ENCODE data around the gene WDFY4.

The WDFY4 gene

GRCh38 chr10:48729222-48729621 lies 44.5 kb downstream of the WDFY4 start:
- no peaks in the 10 kb centered on the region for H3K79me1 ChIP-seq (ENCODE audit: low read depth, low read length)
- no peak overlapping the region for H2AFZ ChIP-seq (ENCODE audit: low read length)
- H3K23ac ChIP-seq (ENCODE audit: low read depth, low read length, poor library complexity) = no peak overlapping the region
- H3K9me3 ChIP-seq (replicated peaks in 1 of 2; ENCODE audit: control insufficient read depth in 2 of 2, insufficient read depth in 1 of 2, low read depth in 1 of 2, low read length in 2 of 2) = no peaks in the 10 kb centered on the region
- no peaks in the 10 kb centered on the region for H3K36me3 ChIP-seq (replicated peaks in 1 of 2; ENCODE audit: control insufficient read depth in 2 of 2, insufficient read depth in 2 of 2, low read length in 2 of 2)
- no peak overlapping the region for H3K4me2 ChIP-seq (ENCODE audit: insufficient read depth, low read length, poor library complexity, severe bottlenecking)
- no peak overlapping the region for H4K8ac ChIP-seq (ENCODE audit: low read depth, low read length)
- H4K91ac ChIP-seq (ENCODE audit: low read depth, low read length, poor library complexity) = no peak overlapping the region
- H3K27ac ChIP-seq (replicated peaks; ENCODE audit: low read length) = no peak overlapping the region
- H3K14ac ChIP-seq (ENCODE audit: low read length) = no peak overlapping the region
- H2BK12ac ChIP-seq (ENCODE audit: low read length) = no peak overlapping the region
- H3K18ac ChIP-seq (ENCODE audit: low read length) = no peak overlapping the region
- no peaks in the 10 kb centered on the region for H3K27me3 ChIP-seq (ENCODE audit: control insufficient read depth in 3 of 3, insufficient read depth in 3 of 3, low read depth in 1 of 3, low read length in 3 of 3)
- H3K9ac ChIP-seq (ENCODE audit: low read depth, low read length, poor library complexity) = no peak overlapping the region
- no peak for DNase-seq (ENCODE audit: low spot score)
- WGBS, 2 donors (ENCODE audit: extremely low coverage in 2 of 2, insufficient read length in 2 of 2, insufficient replicate concordance in 1 of 2) = no CpG with 5 or more reads among the region's 5 CpGs
- H2BK5ac ChIP-seq (ENCODE audit: low read length) = no peak overlapping the region
- H2AK5ac ChIP-seq (ENCODE audit: low read depth, low read length) = no peak overlapping the region
- H3K4ac ChIP-seq (ENCODE audit: low read length) = no peak overlapping the region
- H3K4me3 ChIP-seq (ENCODE audit: low read length in 2 of 2) = no peak overlapping the region
- no peak overlapping the region for H2BK120ac ChIP-seq (ENCODE audit: low read depth, low read length)
- H3K4me1 ChIP-seq (ENCODE audit: control insufficient read depth in 2 of 2, insufficient read depth in 1 of 2, low read depth in 1 of 2, low read length in 2 of 2) = no peaks in the 10 kb centered on the region
- no peak overlapping the region for H2BK15ac ChIP-seq (ENCODE audit: low read length)

- H2BK15ac ChIP-seq (ENCODE audit: low read length) = no peak overlapping the region
- no peak overlapping the region for H2BK5ac ChIP-seq (ENCODE audit: low read length)
- no peaks in the 10 kb centered on the region for H3K36me3 ChIP-seq (replicated peaks in 1 of 2; ENCODE audit: control insufficient read depth in 2 of 2, insufficient read depth in 2 of 2, low read length in 2 of 2)
- H3K23ac ChIP-seq (ENCODE audit: low read depth, low read length, poor library complexity) = no peak overlapping the region
- no peaks in the 10 kb centered on the region for H3K27me3 ChIP-seq (ENCODE audit: control insufficient read depth in 3 of 3, insufficient read depth in 3 of 3, low read depth in 1 of 3, low read length in 3 of 3)
- no peaks in the 10 kb centered on the region for H3K4me1 ChIP-seq (ENCODE audit: control insufficient read depth in 2 of 2, insufficient read depth in 1 of 2, low read depth in 1 of 2, low read length in 2 of 2)
- H3K9me3 ChIP-seq (replicated peaks in 1 of 2; ENCODE audit: control insufficient read depth in 2 of 2, insufficient read depth in 1 of 2, low read depth in 1 of 2, low read length in 2 of 2) = no peaks in the 10 kb centered on the region
- no peak overlapping the region for H4K91ac ChIP-seq (ENCODE audit: low read depth, low read length, poor library complexity)
- H3K9ac ChIP-seq (ENCODE audit: low read depth, low read length, poor library complexity) = no peak overlapping the region
- H2BK12ac ChIP-seq (ENCODE audit: low read length) = no peak overlapping the region
- H3K4me2 ChIP-seq (ENCODE audit: insufficient read depth, low read length, poor library complexity, severe bottlenecking) = no peak overlapping the region
- no peak for DNase-seq (ENCODE audit: low spot score)
- no peak overlapping the region for H2AK5ac ChIP-seq (ENCODE audit: low read depth, low read length)
- no peak overlapping the region for H4K8ac ChIP-seq (ENCODE audit: low read depth, low read length)
- H3K4ac ChIP-seq (ENCODE audit: low read length) = no peak overlapping the region
- no peak overlapping the region for H3K18ac ChIP-seq (ENCODE audit: low read length)
- H3K79me1 ChIP-seq (ENCODE audit: low read depth, low read length) = no peaks in the 10 kb centered on the region
- no CpG with 5 or more reads among the region's 3 CpGs for WGBS, 2 donors (ENCODE audit: extremely low coverage in 2 of 2, insufficient read length in 2 of 2, insufficient replicate concordance in 1 of 2)
- no peak overlapping the region for H2BK120ac ChIP-seq (ENCODE audit: low read depth, low read length)
- H3K4me3 ChIP-seq (ENCODE audit: low read length in 2 of 2) = no peak overlapping the region
- H2AFZ ChIP-seq (ENCODE audit: low read length) = no peak overlapping the region
- H3K14ac ChIP-seq (ENCODE audit: low read length) = no peak overlapping the region
- no peak overlapping the region for H3K27ac ChIP-seq (replicated peaks; ENCODE audit: low read length)
Observed at GRCh38 chr10:48729941-48730457, 45.3 kb downstream of the WDFY4 start.

DNA sequence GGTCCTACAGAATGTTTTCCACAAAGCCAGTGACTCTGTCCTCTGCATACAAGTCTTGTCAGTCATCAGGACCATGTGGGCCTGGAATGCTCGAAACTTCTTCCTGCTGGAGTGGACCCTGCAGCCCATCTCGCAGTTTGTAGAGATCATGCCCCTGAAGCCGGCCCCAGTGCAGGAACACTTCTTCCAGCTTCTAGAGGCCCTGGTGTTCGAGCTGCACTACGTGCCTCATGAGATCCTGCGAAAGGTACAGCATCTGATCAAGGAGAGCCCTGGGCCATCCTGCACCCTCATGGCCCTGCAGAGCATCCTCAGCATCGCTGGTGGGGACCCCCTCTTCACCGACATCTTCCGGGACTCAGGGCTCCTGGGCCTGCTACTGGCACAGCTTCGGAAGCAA lies 46.5 kb downstream of the WDFY4 start:
- no peak for DNase-seq (ENCODE audit: low spot score)
- Histone ChIP-seq H3K23ac (ENCODE audit: low read depth, low read length, poor library complexity) (no peak overlapping the region), H3K9ac (ENCODE audit: low read depth, low read length, poor library complexity) (no peak overlapping the region), H2BK120ac (ENCODE audit: low read depth, low read length) (no peak overlapping the region), H3K18ac (ENCODE audit: low read length) (no peak overlapping the region), H3K4me1 (ENCODE audit: control insufficient read depth in 2 of 2, insufficient read depth in 1 of 2, low read depth in 1 of 2, low read length in 2 of 2) (no peaks in the 10 kb centered on the region), H2AK5ac (ENCODE audit: low read depth, low read length) (no peak overlapping the region), H2AFZ (ENCODE audit: low read length) (no peak overlapping the region), H4K91ac (ENCODE audit: low read depth, low read length, poor library complexity) (no peak overlapping the region), H2BK12ac (ENCODE audit: low read length) (no peak overlapping the region), H2BK5ac (ENCODE audit: low read length) (no peak overlapping the region), H3K9me3 (replicated peaks in 1 of 2; ENCODE audit: control insufficient read depth in 2 of 2, insufficient read depth in 1 of 2, low read depth in 1 of 2, low read length in 2 of 2) (peaks cover 0 to 2% of the 10 kb centered on the region in 2 donors), H3K27ac (replicated peaks; ENCODE audit: low read length) (no peak overlapping the region), H3K4me3 (ENCODE audit: low read length in 2 of 2) (no peak overlapping the region), H3K14ac (ENCODE audit: low read length) (no peak overlapping the region), H3K79me1 (ENCODE audit: low read depth, low read length) (peaks cover 2% of the 10 kb centered on the region), H2BK15ac (ENCODE audit: low read length) (no peak overlapping the region), H3K27me3 (ENCODE audit: control insufficient read depth in 3 of 3, insufficient read depth in 3 of 3, low read depth in 1 of 3, low read length in 3 of 3) (no peaks in the 10 kb centered on the region), H3K4ac (ENCODE audit: low read length) (no peak overlapping the region), H3K4me2 (ENCODE audit: insufficient read depth, low read length, poor library complexity, severe bottlenecking) (no peak overlapping the region), H4K8ac (ENCODE audit: low read depth, low read length) (no peak overlapping the region), H3K36me3 (replicated peaks in 1 of 2; ENCODE audit: control insufficient read depth in 2 of 2, insufficient read depth in 2 of 2, low read length in 2 of 2) (no peaks in the 10 kb centered on the region)
- WGBS, 2 donors (ENCODE audit: extremely low coverage in 2 of 2, insufficient read length in 2 of 2, insufficient replicate concordance in 1 of 2) = no CpG with 5 or more reads among the region's 10 CpGs

- H2AK5ac ChIP-seq (ENCODE audit: low read depth, low read length) = no peak overlapping the region
- no peak overlapping the region for H3K27ac ChIP-seq (replicated peaks; ENCODE audit: low read length)
- H3K79me1 ChIP-seq (ENCODE audit: low read depth, low read length) = peaks cover 2% of the 10 kb centered on the region
- H3K4me2 ChIP-seq (ENCODE audit: insufficient read depth, low read length, poor library complexity, severe bottlenecking) = no peak overlapping the region
- no peaks in the 10 kb centered on the region for H3K36me3 ChIP-seq (replicated peaks in 1 of 2; ENCODE audit: control insufficient read depth in 2 of 2, insufficient read depth in 2 of 2, low read length in 2 of 2)
- H3K23ac ChIP-seq (ENCODE audit: low read depth, low read length, poor library complexity) = no peak overlapping the region
- no peak overlapping the region for H3K9ac ChIP-seq (ENCODE audit: low read depth, low read length, poor library complexity)
- H4K8ac ChIP-seq (ENCODE audit: low read depth, low read length) = no peak overlapping the region
- H2BK120ac ChIP-seq (ENCODE audit: low read depth, low read length) = no peak overlapping the region
- DNase-seq (ENCODE audit: low spot score) = no peak
- no peak overlapping the region for H2BK15ac ChIP-seq (ENCODE audit: low read length)
- no peak overlapping the region for H3K14ac ChIP-seq (ENCODE audit: low read length)
- no peak overlapping the region for H4K91ac ChIP-seq (ENCODE audit: low read depth, low read length, poor library complexity)
- no peak overlapping the region for H2AFZ ChIP-seq (ENCODE audit: low read length)
- no peaks in the 10 kb centered on the region for H3K4me1 ChIP-seq (ENCODE audit: control insufficient read depth in 2 of 2, insufficient read depth in 1 of 2, low read depth in 1 of 2, low read length in 2 of 2)
- H3K4ac ChIP-seq (ENCODE audit: low read length) = no peak overlapping the region
- H3K18ac ChIP-seq (ENCODE audit: low read length) = no peak overlapping the region
- no peak overlapping the region for H3K4me3 ChIP-seq (ENCODE audit: low read length in 2 of 2)
- peaks cover 0 to 2% of the 10 kb centered on the region in 2 donors for H3K9me3 ChIP-seq (replicated peaks in 1 of 2; ENCODE audit: control insufficient read depth in 2 of 2, insufficient read depth in 1 of 2, low read depth in 1 of 2, low read length in 2 of 2)
- H2BK12ac ChIP-seq (ENCODE audit: low read length) = no peak overlapping the region
- no peaks in the 10 kb centered on the region for H3K27me3 ChIP-seq (ENCODE audit: control insufficient read depth in 3 of 3, insufficient read depth in 3 of 3, low read depth in 1 of 3, low read length in 3 of 3)
- WGBS, 2 donors (ENCODE audit: extremely low coverage in 2 of 2, insufficient read length in 2 of 2, insufficient replicate concordance in 1 of 2) = no CpG with 5 or more reads among the region's 2 CpGs
- H2BK5ac ChIP-seq (ENCODE audit: low read length) = no peak overlapping the region
Observed at GRCh38 chr10:48731654-48732053, 47.0 kb downstream of the WDFY4 start.
